GM06990 (cell line): ENCODE results near the gene SDHAF1.
"Not testable (repeated sequence)": the region's sequence is repeated elsewhere in the genome, so short reads cannot be mapped to it uniquely, and the experiment has no call there.

Experiments used
- DNase-seq: peaks from one replicate; pipeline ENCODE4 v3.0.0-alpha.2; 2011; ENCODE audit not compliant: insufficient read length; ENCODE audit errors: extremely low read depth
- H3K27me3 ChIP-seq: replicated peaks from 2 replicates; pipeline ENCODE4 v1.6.0; 2011; ENCODE audit warnings: low read length; ENCODE audit not compliant: control insufficient read depth, insufficient read depth
- H3K36me3 ChIP-seq: 2 replicates; pipeline ENCODE4 v1.5.1; 2011; ENCODE audit warnings: low read length; ENCODE audit not compliant: control insufficient read depth, insufficient read depth
- H3K4me3 ChIP-seq: replicated peaks from 2 replicates; pipeline ENCODE4 v1.5.1; 2011; ENCODE audit warnings: low read depth, mild to moderate bottlenecking, control low read depth, low read length
- CTCF ChIP-seq: IDR thresholded peaks from 2 replicates; pipeline ENCODE4 v1.5.1; 2011; ENCODE audit warnings: low read length, control low read depth, mild to moderate bottlenecking, inconsistent platforms; ENCODE audit not compliant: insufficient read depth, poor library complexity, severe bottlenecking

The SDHAF1 gene

GRCh38 chr19:36032251-36033104 is 37.5 kb downstream of the SDHAF1 start, which contains the start of gene CLIP3:
Gene CLIP3 (minus strand): TSS chr19:36032873. CDS start chr19:36032357, 516 bp downstream.
- no peak for TF ChIP-seq CTCF
- peak; percentile 53 for DNase-seq
- H3K36me3 ChIP-seq, result peaks cover 2% of the 10 kb centered on the region; the same call in 1 of the 2 replicates
- H3K27me3 ChIP-seq, result no peaks in the 10 kb centered on the region
- peak within 1 kb of the TSS; percentile 61 for H3K4me3 ChIP-seq

GRCh38 chr19:36040495-36040894 is 45.5 kb downstream of the SDHAF1 start:
- Histone ChIP-seq H3K27me3 (no peaks in the 10 kb centered on the region), H3K36me3 (peaks cover 3% of the 10 kb centered on the region), H3K4me3 (no peak overlapping the region)
- no peak for TF ChIP-seq CTCF
- DNase-seq, result no peak

- not testable (repeated sequence) for H3K4me3 ChIP-seq, DNase-seq, H3K27me3 ChIP-seq, H3K36me3 ChIP-seq
These were observed 46.1 kb downstream of the SDHAF1 start for GRCh38 chr19:36041092-36041491.

GRCh38 chr19:36041831-36042230 is 46.8 kb downstream of the SDHAF1 start:
- Histone ChIP-seq H3K27me3 (no peaks in the 10 kb centered on the region), H3K4me3 (no peak overlapping the region), H3K36me3 (peaks cover 2% of the 10 kb centered on the region)
- TF ChIP-seq CTCF, result no peak
- DNase-seq, result no peak

GRCh38 chr19:36043952-36044351 is 49.0 kb downstream of the SDHAF1 start:
- no peak for DNase-seq
- Histone ChIP-seq H3K27me3 (no peaks in the 10 kb centered on the region), H3K4me3 (no peak overlapping the region), H3K36me3 (peaks cover 2% of the 10 kb centered on the region)
- TF ChIP-seq CTCF, result no peak
